Measurements from ENCODE around the gene GTPBP2.
"Not testable (repeated sequence)": the region's sequence is repeated elsewhere in the genome, so short reads cannot be mapped to it uniquely, and the experiment has no call there.

The GTPBP2 gene

GRCh38 chr6:43629104-43629504, at the start of gene GTPBP2:
GTPBP2 (minus strand) TSS chr6:43629264; CDS start chr6:43629162, 102 bp downstream.
- peak; percentile 94 for DNase-seq

GRCh38 chr6:43678341-43678740, 49.3 kb upstream of the GTPBP2 start:
- DNase-seq, result no peak

GRCh38 chr6:43677759-43678158, 48.7 kb upstream of the GTPBP2 start:
- DNase-seq, result no peak

GRCh38 chr6:43676962-43677606, 48.0 kb upstream of the GTPBP2 start:
- DNase-seq, result no peak

- no peak for DNase-seq
Measured at GRCh38 chr6:43674921-43675320, 45.9 kb upstream of the GTPBP2 start.

GRCh38 chr6:43674291-43674690, 45.2 kb upstream of the GTPBP2 start:
- no peak for DNase-seq

GRCh38 chr6:43673444-43674084, 44.5 kb upstream of the GTPBP2 start:
- no peak for DNase-seq

GRCh38 chr6:43671801-43672690, 43.0 kb upstream of the GTPBP2 start:
- DNase-seq, result no peak

GRCh38 chr6:43671011-43671800, 42.1 kb upstream of the GTPBP2 start:
- no peak for DNase-seq

GRCh38 chr6:43670623-43670986, 41.5 kb upstream of the GTPBP2 start:
- DNase-seq, result no peak

- DNase-seq, result no peak
Measured at GRCh38 chr6:43669922-43670622, 41.0 kb upstream of the GTPBP2 start.

- no peak for DNase-seq
Measured at GRCh38 chr6:43669050-43669921, 40.2 kb upstream of the GTPBP2 start.

GRCh38 chr6:43668151-43669028, 39.3 kb upstream of the GTPBP2 start:
- peak; percentile 27 for DNase-seq

- peak; percentile 72 for DNase-seq
Measured at GRCh38 chr6:43667245-43668150, 38.4 kb upstream of the GTPBP2 start.

- DNase-seq, result no peak
Measured at GRCh38 chr6:43666196-43666920, 37.3 kb upstream of the GTPBP2 start.

GRCh38 chr6:43665376-43665775, 36.3 kb upstream of the GTPBP2 start:
- DNase-seq, result no peak

- not testable (repeated sequence) for DNase-seq
Measured at GRCh38 chr6:43662948-43663347, 33.9 kb upstream of the GTPBP2 start.

- no peak for DNase-seq
Measured at GRCh38 chr6:43658161-43658560, 29.1 kb upstream of the GTPBP2 start.
